Liver (tissue), 9 donors: ENCODE data around the gene CDK9. TPM values are rescaled to one million over a fixed set of nuclear protein-coding genes. Genes with fewer than 3 reads are reported as not detected.

Experiments
- DNase-seq: peaks from one replicate; pipeline ENCODE4 v3.0.0-alpha.2; 2017; ENCODE audit warnings: low spot score
- H3K27ac ChIP-seq, 2 donors: one replicate each; pipeline ENCODE4 v1.7.0; 2013; ENCODE audit warnings: inconsistent platforms in 2 of 2, low read length in 2 of 2, control low read depth in 1 of 2, low read depth in 1 of 2, mild to moderate bottlenecking in 1 of 2
- H3K27me3 ChIP-seq, 4 donors: one replicate each; pipeline versions ENCODE4 v1.6.1 to v1.7.0; 2013; ENCODE audit warnings: low read length in 3 of 4, inconsistent platforms in 1 of 4, mild to moderate bottlenecking in 1 of 4, moderate library complexity in 1 of 4; ENCODE audit not compliant: control insufficient read depth in 4 of 4, insufficient read depth in 4 of 4
- H3K36me3 ChIP-seq, 4 donors: one replicate each; pipeline versions ENCODE4 v1.6.1 to v1.7.0; 2013; ENCODE audit warnings: low read length in 3 of 4, mild to moderate bottlenecking in 3 of 4, low read depth in 1 of 4, moderate library complexity in 1 of 4; ENCODE audit not compliant: control insufficient read depth in 4 of 4, insufficient read depth in 3 of 4
- H3K4me1 ChIP-seq, 4 donors: one replicate each; pipeline versions ENCODE4 v1.6.1 to v1.7.0; 2013; ENCODE audit warnings: low read length in 3 of 4, mild to moderate bottlenecking in 3 of 4, moderate library complexity in 1 of 4; ENCODE audit not compliant: control insufficient read depth in 4 of 4, insufficient read depth in 4 of 4
- H3K4me3 ChIP-seq, 3 donors: one replicate each; pipeline versions ENCODE4 v1.6.1 to v1.7.0; 2013; ENCODE audit warnings: low read length in 3 of 3, control low read depth in 1 of 3, low read depth in 1 of 3, mild to moderate bottlenecking in 1 of 3
- H3K9ac ChIP-seq, 2 donors: one replicate each; pipeline ENCODE4 v1.7.0; 2013; ENCODE audit warnings: low read length in 2 of 2, mild to moderate bottlenecking in 2 of 2, moderate library complexity in 2 of 2, control low read depth in 1 of 2, low read depth in 1 of 2
- H3K9me3 ChIP-seq, 4 donors: one replicate each; pipeline versions ENCODE4 v1.6.1 to v1.7.0; 2013; ENCODE audit warnings: low read length in 3 of 4; ENCODE audit not compliant: control insufficient read depth in 4 of 4
- EGR1 ChIP-seq, 2 donors: IDR thresholded peaks; 2 replicates each; pipeline ENCODE4 v1.6.1; 2016 to 2018; ENCODE audit warnings: antibody characterized with exemption in 2 of 2, low read depth in 2 of 2
- FOXA1 ChIP-seq: IDR thresholded peaks from 2 replicates; pipeline ENCODE4 v1.6.1; 2016; ENCODE audit warnings: antibody characterized with exemption
- FOXA2 ChIP-seq: IDR thresholded peaks from 2 replicates; pipeline ENCODE4 v1.6.1; 2016; ENCODE audit warnings: antibody characterized with exemption
- GABPA ChIP-seq, 2 donors: IDR thresholded peaks in 1 of 2; conservative IDR thresholded peaks in 1 of 2; 2 replicates each; pipeline ENCODE4 v1.6.1; 2016; ENCODE audit warnings: antibody characterized with exemption in 2 of 2, mild to moderate bottlenecking in 1 of 2, moderate library complexity in 1 of 2
- HNF4A ChIP-seq, 2 donors: conservative IDR thresholded peaks; 2 replicates each; pipeline ENCODE4 v1.6.1; 2016; ENCODE audit warnings: antibody characterized with exemption in 2 of 2, mild to moderate bottlenecking in 2 of 2
- JUND ChIP-seq, 2 donors: IDR thresholded peaks; 2 replicates each; pipeline ENCODE4 v1.6.1; 2016; ENCODE audit warnings: antibody characterized with exemption in 2 of 2
- NR2F2 ChIP-seq: IDR thresholded peaks from 2 replicates; pipeline ENCODE4 v1.6.1; 2016; ENCODE audit warnings: antibody characterized with exemption
- RAD21 ChIP-seq, 2 donors: IDR thresholded peaks; 2 replicates each; pipeline ENCODE4 v1.6.1; 2016; ENCODE audit warnings: antibody characterized with exemption in 2 of 2, mild to moderate bottlenecking in 2 of 2
- RXRA ChIP-seq, 2 donors: IDR thresholded peaks; 2 replicates each; pipeline ENCODE4 v1.6.1; 2017 to 2018; ENCODE audit warnings: antibody characterized with exemption in 2 of 2, mild to moderate bottlenecking in 1 of 2
- SP1 ChIP-seq: IDR thresholded peaks from 2 replicates; pipeline ENCODE4 v1.6.1; 2018; ENCODE audit warnings: antibody characterized with exemption, mild to moderate bottlenecking
- TAF1 ChIP-seq: conservative IDR thresholded peaks from 2 replicates; pipeline ENCODE4 v1.6.1; 2016; ENCODE audit warnings: antibody characterized with exemption, mild to moderate bottlenecking
- YY1 ChIP-seq: IDR thresholded peaks from 2 replicates; pipeline ENCODE4 v1.6.1; 2016; ENCODE audit warnings: antibody characterized with exemption, mild to moderate bottlenecking
- WGBS: extraction: QIAGEN DNeasy Blood & Tissue Kit; methylation state at CpG from one replicate; pipeline ENCODE4 v1.1.7; 2013; 5-methylcytosine and 5-hydroxymethylcytosine counted together
- polyA plus RNA-seq, 2 donors: library from polyadenylated mRNA; stranded (reverse) in 1 of 2; unstranded in 1 of 2; fragments of 200-250 nt in 1 of 2; fragments of >200 nt in 1 of 2; fragmentation: Nextera tagmentation in 1 of 2; extraction: Ambion mirVana in 1 of 2; gene quantifications; one replicate each; pipeline versions ENCODE4 v1.2.1 to v1.2.3, GENCODE V29; 2013 to 2015
- total RNA-seq, 2 donors: library from RNA; depleted of rRNA; stranded (reverse); fragments of >200 nt; gene quantifications; one replicate each; pipeline ENCODE4 v1.2.3, GENCODE V29; 2014
- TF ChIP-seq, protein P1 (sequence below): IDR thresholded peaks from 2 replicates; pipeline ENCODE4 v1.6.1; 2016; ENCODE audit warnings: antibody characterized with exemption
- TF ChIP-seq, protein P2 (sequence below): fragments of 150-350 bp; IDR thresholded peaks from 2 replicates; pipeline ENCODE4 v1.5.1; 2017; ENCODE audit warnings: improper control_type of control experiment, low read depth, low read length; ENCODE audit not compliant: missing input control
- TF ChIP-seq, protein P3 (sequence below): IDR thresholded peaks from 2 replicates; pipeline ENCODE4 v1.6.1; 2016; ENCODE audit warnings: antibody characterized with exemption, mild to moderate bottlenecking
- TF ChIP-seq, protein P4 (sequence below): IDR thresholded peaks from 2 replicates; pipeline ENCODE4 v1.6.1; 2016; ENCODE audit warnings: antibody characterized with exemption
- donor health status: healthy.
- donor health status: healthy.
- donor health status: healthy.
- donor health status: healthy.
- donor health status: healthy.

Gene CDK9
- total and polyA plus RNA-seq, 4 donors = 31.8 to 41.4 (median 36.8) TPM

DNA sequence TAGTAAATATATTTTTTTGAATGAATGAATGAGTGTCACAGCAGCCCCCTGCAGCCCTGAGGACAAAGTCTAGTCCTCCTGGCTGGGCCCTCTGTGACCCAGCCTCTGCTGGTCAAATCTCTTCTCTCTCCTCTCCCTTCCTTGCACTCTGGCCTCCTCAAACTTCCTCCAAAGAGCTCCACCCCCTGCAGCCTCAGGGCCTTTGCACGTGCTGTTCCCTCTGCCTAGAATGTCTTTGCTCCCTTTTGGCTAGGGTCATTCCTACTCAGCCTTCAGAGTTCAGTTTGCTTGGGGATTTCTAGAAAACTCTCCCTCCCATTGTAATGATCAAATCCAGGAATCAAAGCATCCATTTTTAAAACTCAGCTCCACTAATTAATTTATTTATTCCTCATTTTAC is 20.4 kb upstream of the CDK9 start:
- Histone ChIP-seq H3K4me1 (peaks cover 0 to 7% (median 3%) of the 10 kb centered on the region in 4 donors), H3K27ac (no peak overlapping the region)
- WGBS = 82% methylated on average over 1 of the region's 1 CpG

DNA sequence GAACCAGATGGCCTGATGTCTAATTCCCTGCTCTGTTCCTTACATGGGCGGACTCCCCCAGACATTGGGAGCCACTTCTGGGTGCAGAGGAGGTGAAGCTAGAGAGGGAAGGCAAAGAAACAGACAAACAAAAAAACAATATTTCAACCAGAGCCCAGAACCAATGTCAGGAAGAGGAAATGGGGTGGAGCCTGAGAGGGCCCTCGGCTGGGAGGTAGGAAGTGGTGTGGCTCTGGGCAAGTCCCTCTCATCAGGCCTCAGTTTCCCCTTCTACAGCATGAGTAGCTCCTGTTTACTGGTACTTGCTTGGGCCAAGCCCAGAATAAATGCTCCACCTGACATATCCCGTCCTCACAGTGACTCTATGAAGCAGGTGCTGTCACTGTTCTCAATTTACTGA is 18.4 kb upstream of the CDK9 start:
- Histone ChIP-seq H3K9me3 (no peaks in the 10 kb centered on the region), H3K9ac (no peak overlapping the region), H3K36me3 (no peaks in the 10 kb centered on the region), H3K27ac (peak overlapping the region; percentile 34 to 59), H3K27me3 (no peaks in the 10 kb centered on the region), H3K4me3 (no peak overlapping the region), H3K4me1 (peaks cover 0 to 15% (median 10%) of the 10 kb centered on the region in 4 donors)
- no peak for DNase-seq
- TF ChIP-seq TAF1 = no peak
- 72% methylated on average over 3 of the region's 3 CpGs for WGBS

More for the DNA sequence above, 20.4 kb upstream of the CDK9 start:
- no peak for TF ChIP-seq TAF1
- no peak for TF ChIP-seq RXRA (IDR thresholded peaks at IDR 0.05)
- TF ChIP-seq EGR1 (IDR thresholded peaks at IDR 0.05; ENCODE audit: low read depth in 2 of 2) = no peak
- TF ChIP-seq YY1 = no peak
- TF ChIP-seq, protein P1, sequence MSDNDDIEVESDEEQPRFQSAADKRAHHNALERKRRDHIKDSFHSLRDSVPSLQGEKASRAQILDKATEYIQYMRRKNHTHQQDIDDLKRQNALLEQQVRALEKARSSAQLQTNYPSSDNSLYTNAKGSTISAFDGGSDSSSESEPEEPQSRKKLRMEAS = no peak
- TF ChIP-seq HNF4A (conservative IDR thresholded peaks at IDR 0.05) = no peak
- TF ChIP-seq NR2F2 = no peak
- TF ChIP-seq, protein P2, sequence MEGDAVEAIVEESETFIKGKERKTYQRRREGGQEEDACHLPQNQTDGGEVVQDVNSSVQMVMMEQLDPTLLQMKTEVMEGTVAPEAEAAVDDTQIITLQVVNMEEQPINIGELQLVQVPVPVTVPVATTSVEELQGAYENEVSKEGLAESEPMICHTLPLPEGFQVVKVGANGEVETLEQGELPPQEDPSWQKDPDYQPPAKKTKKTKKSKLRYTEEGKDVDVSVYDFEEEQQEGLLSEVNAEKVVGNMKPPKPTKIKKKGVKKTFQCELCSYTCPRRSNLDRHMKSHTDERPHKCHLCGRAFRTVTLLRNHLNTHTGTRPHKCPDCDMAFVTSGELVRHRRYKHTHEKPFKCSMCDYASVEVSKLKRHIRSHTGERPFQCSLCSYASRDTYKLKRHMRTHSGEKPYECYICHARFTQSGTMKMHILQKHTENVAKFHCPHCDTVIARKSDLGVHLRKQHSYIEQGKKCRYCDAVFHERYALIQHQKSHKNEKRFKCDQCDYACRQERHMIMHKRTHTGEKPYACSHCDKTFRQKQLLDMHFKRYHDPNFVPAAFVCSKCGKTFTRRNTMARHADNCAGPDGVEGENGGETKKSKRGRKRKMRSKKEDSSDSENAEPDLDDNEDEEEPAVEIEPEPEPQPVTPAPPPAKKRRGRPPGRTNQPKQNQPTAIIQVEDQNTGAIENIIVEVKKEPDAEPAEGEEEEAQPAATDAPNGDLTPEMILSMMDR = no peak
- no peak for TF ChIP-seq GABPA (IDR thresholded peaks at IDR 0.05 in 1 of 2, conservative IDR thresholded peaks at IDR 0.05 in 1 of 2)
- no peak for TF ChIP-seq RAD21 (IDR thresholded peaks at IDR 0.05)
- no peak for TF ChIP-seq FOXA1
- no peak for TF ChIP-seq JUND (IDR thresholded peaks at IDR 0.05)
- TF ChIP-seq, protein P3, sequence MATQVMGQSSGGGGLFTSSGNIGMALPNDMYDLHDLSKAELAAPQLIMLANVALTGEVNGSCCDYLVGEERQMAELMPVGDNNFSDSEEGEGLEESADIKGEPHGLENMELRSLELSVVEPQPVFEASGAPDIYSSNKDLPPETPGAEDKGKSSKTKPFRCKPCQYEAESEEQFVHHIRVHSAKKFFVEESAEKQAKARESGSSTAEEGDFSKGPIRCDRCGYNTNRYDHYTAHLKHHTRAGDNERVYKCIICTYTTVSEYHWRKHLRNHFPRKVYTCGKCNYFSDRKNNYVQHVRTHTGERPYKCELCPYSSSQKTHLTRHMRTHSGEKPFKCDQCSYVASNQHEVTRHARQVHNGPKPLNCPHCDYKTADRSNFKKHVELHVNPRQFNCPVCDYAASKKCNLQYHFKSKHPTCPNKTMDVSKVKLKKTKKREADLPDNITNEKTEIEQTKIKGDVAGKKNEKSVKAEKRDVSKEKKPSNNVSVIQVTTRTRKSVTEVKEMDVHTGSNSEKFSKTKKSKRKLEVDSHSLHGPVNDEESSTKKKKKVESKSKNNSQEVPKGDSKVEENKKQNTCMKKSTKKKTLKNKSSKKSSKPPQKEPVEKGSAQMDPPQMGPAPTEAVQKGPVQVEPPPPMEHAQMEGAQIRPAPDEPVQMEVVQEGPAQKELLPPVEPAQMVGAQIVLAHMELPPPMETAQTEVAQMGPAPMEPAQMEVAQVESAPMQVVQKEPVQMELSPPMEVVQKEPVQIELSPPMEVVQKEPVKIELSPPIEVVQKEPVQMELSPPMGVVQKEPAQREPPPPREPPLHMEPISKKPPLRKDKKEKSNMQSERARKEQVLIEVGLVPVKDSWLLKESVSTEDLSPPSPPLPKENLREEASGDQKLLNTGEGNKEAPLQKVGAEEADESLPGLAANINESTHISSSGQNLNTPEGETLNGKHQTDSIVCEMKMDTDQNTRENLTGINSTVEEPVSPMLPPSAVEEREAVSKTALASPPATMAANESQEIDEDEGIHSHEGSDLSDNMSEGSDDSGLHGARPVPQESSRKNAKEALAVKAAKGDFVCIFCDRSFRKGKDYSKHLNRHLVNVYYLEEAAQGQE = no peak
- TF ChIP-seq FOXA2 = no peak
- no peak for TF ChIP-seq SP1
- TF ChIP-seq, protein P4, sequence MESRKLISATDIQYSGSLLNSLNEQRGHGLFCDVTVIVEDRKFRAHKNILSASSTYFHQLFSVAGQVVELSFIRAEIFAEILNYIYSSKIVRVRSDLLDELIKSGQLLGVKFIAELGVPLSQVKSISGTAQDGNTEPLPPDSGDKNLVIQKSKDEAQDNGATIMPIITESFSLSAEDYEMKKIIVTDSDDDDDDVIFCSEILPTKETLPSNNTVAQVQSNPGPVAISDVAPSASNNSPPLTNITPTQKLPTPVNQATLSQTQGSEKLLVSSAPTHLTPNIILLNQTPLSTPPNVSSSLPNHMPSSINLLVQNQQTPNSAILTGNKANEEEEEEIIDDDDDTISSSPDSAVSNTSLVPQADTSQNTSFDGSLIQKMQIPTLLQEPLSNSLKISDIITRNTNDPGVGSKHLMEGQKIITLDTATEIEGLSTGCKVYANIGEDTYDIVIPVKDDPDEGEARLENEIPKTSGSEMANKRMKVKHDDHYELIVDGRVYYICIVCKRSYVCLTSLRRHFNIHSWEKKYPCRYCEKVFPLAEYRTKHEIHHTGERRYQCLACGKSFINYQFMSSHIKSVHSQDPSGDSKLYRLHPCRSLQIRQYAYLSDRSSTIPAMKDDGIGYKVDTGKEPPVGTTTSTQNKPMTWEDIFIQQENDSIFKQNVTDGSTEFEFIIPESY = no peak
- H3K4me3 ChIP-seq = no peak overlapping the region
- H3K9me3 ChIP-seq = no peaks in the 10 kb centered on the region
- no peak overlapping the region for H3K9ac ChIP-seq
- no peaks in the 10 kb centered on the region for H3K27me3 ChIP-seq
- H3K36me3 ChIP-seq = no peaks in the 10 kb centered on the region
- DNase-seq = no peak
